GM12878 (cell line): ENCODE measurements around the gene PTPRC. TPM values are rescaled to one million over a fixed set of nuclear protein-coding genes. Genes with fewer than 3 reads are reported as not detected.

Experiments used
- ATF3 ChIP-seq: IDR thresholded peaks from 2 replicates; pipeline ENCODE4 v1.6.1; 2011; ENCODE audit warnings: low read depth, mild to moderate bottlenecking, low read length, moderate library complexity, borderline replicate concordance; ENCODE audit errors: extremely low read depth
- BACH1 ChIP-seq: fragments of 450-650 bp; IDR thresholded peaks from 2 replicates; pipeline ENCODE4 v1.6.1; 2017; ENCODE audit warnings: mild to moderate bottlenecking, borderline replicate concordance
- BHLHE40 ChIP-seq, 2 experiments: fragments of 450-650 bp in 1 of 2; IDR thresholded peaks; 2 replicates each; pipeline ENCODE4 v1.6.1; 2011 to 2017; ENCODE audit warnings: low read depth in 2 of 2, borderline replicate concordance in 1 of 2, improper control_type of control experiment in 1 of 2, low read length in 1 of 2, mild to moderate bottlenecking in 1 of 2
- CHD1 ChIP-seq: IDR thresholded peaks from 2 replicates; pipeline ENCODE4 v1.6.1; 2012; ENCODE audit warnings: low read depth, low read length, improper control_type of control experiment
- DPF2 ChIP-seq: fragments of 450-650 bp; IDR thresholded peaks from 2 replicates; pipeline ENCODE4 v1.6.1; 2017; ENCODE audit warnings: mild to moderate bottlenecking
- EGR1 ChIP-seq, 2 experiments: IDR thresholded peaks; 1 replicate in 1 of 2; 2 replicates in 1 of 2; pipeline ENCODE4 v1.6.1; 2011 to 2012; ENCODE audit warnings: low read depth in 2 of 2, low read length in 2 of 2, borderline replicate concordance in 1 of 2, mild to moderate bottlenecking in 1 of 2, moderate library complexity in 1 of 2
- GABPA ChIP-seq: IDR thresholded peaks from 2 replicates; pipeline ENCODE4 v1.6.1; 2014; ENCODE audit warnings: antibody characterized with exemption, low read depth, mild to moderate bottlenecking, inconsistent platforms
- HSF1 ChIP-seq: fragments of 150-350 bp; IDR thresholded peaks from 2 replicates; pipeline ENCODE4 v1.6.1; 2014; ENCODE audit warnings: mild to moderate bottlenecking, low read depth, low read length
- IKZF2 ChIP-seq, 2 experiments: fragments of 450-650 bp; IDR thresholded peaks; 2 replicates each; pipeline ENCODE4 v1.6.1; 2017; ENCODE audit warnings: mild to moderate bottlenecking in 2 of 2, moderate library complexity in 2 of 2
- JUNB ChIP-seq: IDR thresholded peaks from 2 replicates; pipeline ENCODE4 v1.6.1; 2016; ENCODE audit warnings: antibody characterized with exemption, mild to moderate bottlenecking
- JUND ChIP-seq: IDR thresholded peaks from 2 replicates; pipeline ENCODE4 v1.6.1; 2012; ENCODE audit warnings: low read depth, mild to moderate bottlenecking, low read length, improper control_type of control experiment, moderate library complexity
- MLLT1 ChIP-seq: fragments of 450-650 bp; IDR thresholded peaks from 2 replicates; pipeline ENCODE4 v1.6.1; 2016; ENCODE audit warnings: mild to moderate bottlenecking
- NR2F1 ChIP-seq: fragments of 450-650 bp; conservative IDR thresholded peaks from 2 replicates; pipeline ENCODE4 v1.6.1; 2017; ENCODE audit warnings: mild to moderate bottlenecking
- NRF1 ChIP-seq: conservative IDR thresholded peaks from 2 replicates; pipeline ENCODE4 v1.6.1; 2011; ENCODE audit warnings: mild to moderate bottlenecking, low read depth, low read length, improper control_type of control experiment
- PAX5 ChIP-seq: IDR thresholded peaks from 2 replicates; pipeline ENCODE4 v1.6.1; 2011; ENCODE audit warnings: low read depth, low read length, borderline replicate concordance
- POLR2AphosphoS2 ChIP-seq: IDR thresholded peaks from 2 replicates; pipeline ENCODE4 v1.6.1; 2011; ENCODE audit warnings: low read depth, mild to moderate bottlenecking, low read length, improper control_type of control experiment, moderate library complexity
- POLR2AphosphoS5 ChIP-seq: IDR thresholded peaks from 2 replicates; pipeline ENCODE4 v1.6.1; 2011; ENCODE audit warnings: mild to moderate bottlenecking, low read length, inconsistent platforms
- RAD51 ChIP-seq: fragments of 450-650 bp; IDR thresholded peaks from 2 replicates; pipeline ENCODE4 v1.6.1; 2016; ENCODE audit warnings: moderate library complexity, mild to moderate bottlenecking, inconsistent platforms
- RELA ChIP-seq: fragments of 450-650 bp; IDR thresholded peaks from 2 replicates; pipeline ENCODE4 v1.8.0; 2014; ENCODE audit warnings: borderline replicate concordance; ENCODE audit not compliant: partially characterized antibody
- SIX5 ChIP-seq: IDR thresholded peaks from 2 replicates; pipeline ENCODE4 v1.6.1; 2011; ENCODE audit warnings: mild to moderate bottlenecking, low read depth, low read length, moderate library complexity; ENCODE audit not compliant: severe bottlenecking
- STAT3 ChIP-seq: IDR thresholded peaks from 2 replicates; pipeline ENCODE4 v1.6.1; 2011; ENCODE audit warnings: low read depth, low read length, improper control_type of control experiment
- SUPT20H ChIP-seq: IDR thresholded peaks from 2 replicates; pipeline ENCODE4 v1.6.1; 2011; ENCODE audit warnings: low read depth, mild to moderate bottlenecking, low read length, moderate library complexity, borderline replicate concordance; ENCODE audit not compliant: control insufficient read depth
- ZNF687 ChIP-seq: fragments of 450-650 bp; IDR thresholded peaks from 2 replicates; pipeline ENCODE4 v1.6.1; 2017; ENCODE audit warnings: mild to moderate bottlenecking, moderate library complexity
- ZSCAN29 ChIP-seq: fragments of 450-650 bp; IDR thresholded peaks from 2 replicates; pipeline ENCODE4 v1.6.1; 2017; ENCODE audit warnings: mild to moderate bottlenecking, moderate library complexity
- polyA plus RNA-seq, 11 experiments: library from polyadenylated mRNA; depleted of rRNA in 4 of 11; unstranded in 6 of 11; stranded (reverse) in 5 of 11; fragments of >200 nt; fragmentation: Nextera tagmentation in 4 of 11; fragmentation: Illumina TruSeq in 1 of 11; extraction: Ambion mirVana in 4 of 11; extraction: Trizol in 1 of 11; gene quantifications; 1 replicate in 1 of 11; 2 replicates in 10 of 11; pipeline versions ENCODE4 v1.2.1 to v1.2.3, GENCODE V29; 2011 to 2016; ENCODE audit warnings: inconsistent platforms in 2 of 11, missing spikeins in 2 of 11, low read depth in 1 of 11
- total RNA-seq, 4 experiments: library from RNA; depleted of rRNA in 3 of 4; stranded (reverse); fragments of >200 nt in 3 of 4; fragmentation: Illumina TruSeq in 1 of 4; extraction: Trizol in 1 of 4; gene quantifications; 2 replicates each; pipeline versions ENCODE4 v1.2.1 to v1.2.3, GENCODE V29; 2013 to 2021

Gene PTPRC
- total and polyA plus RNA-seq, 10 of the 15 experiments (the other 5 are each of a cell fraction or from before 2014, with no cell fraction given) = 72.9 to 221 (median 118) TPM

- TF ChIP-seq ZNF687 (no peak), BACH1 (peak; percentile 45; the same call in 1 of the 2 replicates), BHLHE40 (IDR thresholded peaks at IDR 0.05; ENCODE audit: borderline replicate concordance in 1 of 2, low read depth in 2 of 2, low read length in 1 of 2) (peak; percentile 24 to 53; a peak in 1 of 4 replicates), DPF2 (peak; percentile 98), ZSCAN29 (no peak), RAD51 (peak; percentile 49), GABPA (no peak), NR2F1 (peak; percentile 97), MLLT1 (0 out of 2 replicates have a peak, but pooled peaks have one; percentile 43), STAT3 (0 out of 2 replicates have a peak, but pooled peaks have one; percentile 76), IKZF2 (IDR thresholded peaks at IDR 0.05) (peak; percentile 89 to 92), PAX5 (peak; percentile 45; the same call in 1 of the 2 replicates), EGR1 (IDR thresholded peaks at IDR 0.05; ENCODE audit: borderline replicate concordance in 1 of 2, low read depth in 2 of 2, low read length in 2 of 2) (no peak), SUPT20H (no peak), POLR2AphosphoS2 (no peak), HSF1 (no peak), NRF1 (no peak), SIX5 (no peak), CHD1 (no peak), JUNB (peak; percentile 97), ATF3 (no peak), RELA (no peak), POLR2AphosphoS5 (no peak), JUND (peak; percentile 82)
Measured at GRCh38 chr1:198734323-198735008, 95.6 kb downstream of the PTPRC start (continued).
